GM21576 (cell line): ENCODE results near the gene SPAAR.
"Not testable (repeated sequence)": the region's sequence is repeated elsewhere in the genome, so short reads cannot be mapped to it uniquely, and the experiment has no call there.

ENCODE experiments used
- ATAC-seq: cut with Tn5 transposase; IDR thresholded peaks from one replicate; pipeline ENCODE4 v1.9.1; 2021; ENCODE audit warnings: mild to moderate bottlenecking, moderate library complexity; ENCODE audit not compliant: unreplicated experiment

The SPAAR gene

DNA sequence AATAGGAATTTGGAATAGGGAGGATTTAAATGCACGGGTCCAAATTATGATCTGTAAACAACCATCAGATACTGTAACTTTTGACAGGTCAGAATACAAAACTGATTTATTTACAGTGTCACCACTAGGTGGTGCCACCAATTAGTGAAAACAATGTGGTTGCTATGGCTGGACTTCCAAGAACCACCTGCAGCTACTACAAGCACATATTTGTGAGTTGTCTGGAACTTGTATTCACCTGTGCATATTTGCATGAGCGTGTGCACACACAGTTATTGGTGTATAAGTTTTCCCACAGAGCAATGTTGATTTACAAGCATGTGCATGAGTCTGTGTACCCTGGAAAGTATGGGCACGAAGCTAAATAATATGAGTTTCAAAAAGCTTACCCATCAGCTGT is 6.2 kb upstream of the SPAAR start:
- no peak for ATAC-seq

DNA sequence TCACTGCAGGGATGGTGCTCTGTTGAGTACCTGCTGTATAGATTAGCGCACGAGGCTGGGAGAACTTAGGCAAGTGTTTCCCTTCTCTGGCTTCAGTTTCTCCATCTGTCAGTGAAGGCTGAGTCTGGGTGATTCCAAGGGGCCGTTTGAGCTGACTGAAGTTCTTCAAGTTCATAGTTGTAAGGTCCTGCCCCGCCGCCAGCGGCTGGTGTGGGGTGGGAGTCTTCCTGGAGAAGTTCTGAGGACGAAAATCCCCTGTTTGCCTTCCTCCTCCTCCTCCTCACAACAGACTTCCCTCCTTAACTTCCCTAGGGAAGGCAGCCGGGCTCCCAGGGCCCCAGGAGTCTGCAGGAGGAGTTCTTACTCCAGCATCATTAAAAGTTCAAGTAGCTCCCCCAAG is 5.0 kb upstream of the SPAAR start:
- no peak for ATAC-seq

DNA sequence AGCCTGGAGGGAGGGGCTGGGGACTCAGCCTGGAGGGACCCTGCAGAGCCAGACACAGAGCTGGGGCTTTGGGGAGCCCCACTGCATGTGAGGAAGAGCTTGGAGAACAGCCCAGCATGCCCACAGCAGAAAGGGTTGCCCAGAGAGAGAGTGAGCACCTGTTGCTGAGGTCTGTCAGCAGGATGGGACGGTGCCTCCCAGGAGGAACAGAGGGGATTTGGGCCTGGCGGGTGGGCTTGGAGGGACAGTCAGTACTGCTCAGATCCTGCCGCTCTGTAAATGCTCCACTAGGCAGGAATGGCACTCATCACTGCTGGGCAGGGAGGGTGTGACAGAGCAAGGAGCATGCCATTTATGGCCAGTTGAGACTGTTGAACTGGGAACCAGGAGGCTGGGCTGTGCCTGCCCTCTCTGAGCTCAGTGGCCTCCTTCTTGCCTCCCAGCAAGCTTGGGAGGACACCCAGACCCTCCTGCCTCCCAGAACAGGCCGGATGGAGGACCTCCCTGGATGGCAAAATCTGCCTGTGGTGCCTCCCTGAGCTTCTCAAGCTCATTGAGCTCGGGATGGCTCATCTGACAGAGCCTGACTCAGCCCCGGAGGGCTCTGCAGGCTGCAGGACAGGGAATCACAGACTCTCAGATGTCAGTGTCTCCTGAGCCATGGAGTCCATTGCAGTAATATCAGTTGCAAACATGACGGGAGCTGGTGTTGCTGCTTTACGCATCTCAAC is 4.1 kb upstream of the SPAAR start:
- ATAC-seq = no peak

GRCh38 chr9:35905912-35906679 is 3.2 kb upstream of the SPAAR start, which contains the start of gene HRCT1:
HRCT1 (plus strand) TSS chr9:35906202; CDS start chr9:35906288, 86 bp downstream.
- ATAC-seq = no peak

- ATAC-seq = no peak
Observed at GRCh38 chr9:35906923-35907699, 2.2 kb upstream of the SPAAR start.

- ATAC-seq = no peak
Observed at GRCh38 chr9:35907711-35908503, 1.4 kb upstream of the SPAAR start.

DNA sequence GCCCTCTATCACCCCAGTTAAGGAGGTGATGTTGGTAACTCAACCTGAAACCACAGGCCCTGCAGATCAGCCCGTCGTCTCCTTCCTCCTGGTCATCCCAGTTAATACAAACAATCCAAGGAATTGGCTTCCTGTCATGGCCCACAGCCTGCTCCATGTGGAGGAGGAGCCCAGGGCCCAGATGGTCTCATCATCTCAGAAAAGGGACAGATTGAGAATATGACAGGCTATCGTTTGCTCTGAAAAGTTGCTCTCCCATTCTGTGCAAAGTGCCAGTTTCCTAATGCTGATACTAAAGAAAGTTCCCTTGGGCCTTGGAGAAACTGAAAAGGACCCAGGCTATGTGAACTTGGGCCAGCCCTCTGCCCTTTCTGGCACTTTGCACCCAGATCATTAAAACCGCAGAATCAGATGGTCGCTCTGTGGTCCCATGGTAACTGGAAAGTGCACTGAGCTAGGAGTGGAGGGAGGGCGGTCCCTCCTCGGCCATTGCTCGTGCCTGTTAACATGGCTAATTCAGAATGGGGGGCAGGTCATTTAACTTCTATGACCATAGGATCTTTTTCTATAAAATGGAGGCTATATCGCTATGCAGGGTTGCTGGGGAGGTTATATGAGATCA is 675 bp upstream of the SPAAR start:
- no peak for ATAC-seq

DNA sequence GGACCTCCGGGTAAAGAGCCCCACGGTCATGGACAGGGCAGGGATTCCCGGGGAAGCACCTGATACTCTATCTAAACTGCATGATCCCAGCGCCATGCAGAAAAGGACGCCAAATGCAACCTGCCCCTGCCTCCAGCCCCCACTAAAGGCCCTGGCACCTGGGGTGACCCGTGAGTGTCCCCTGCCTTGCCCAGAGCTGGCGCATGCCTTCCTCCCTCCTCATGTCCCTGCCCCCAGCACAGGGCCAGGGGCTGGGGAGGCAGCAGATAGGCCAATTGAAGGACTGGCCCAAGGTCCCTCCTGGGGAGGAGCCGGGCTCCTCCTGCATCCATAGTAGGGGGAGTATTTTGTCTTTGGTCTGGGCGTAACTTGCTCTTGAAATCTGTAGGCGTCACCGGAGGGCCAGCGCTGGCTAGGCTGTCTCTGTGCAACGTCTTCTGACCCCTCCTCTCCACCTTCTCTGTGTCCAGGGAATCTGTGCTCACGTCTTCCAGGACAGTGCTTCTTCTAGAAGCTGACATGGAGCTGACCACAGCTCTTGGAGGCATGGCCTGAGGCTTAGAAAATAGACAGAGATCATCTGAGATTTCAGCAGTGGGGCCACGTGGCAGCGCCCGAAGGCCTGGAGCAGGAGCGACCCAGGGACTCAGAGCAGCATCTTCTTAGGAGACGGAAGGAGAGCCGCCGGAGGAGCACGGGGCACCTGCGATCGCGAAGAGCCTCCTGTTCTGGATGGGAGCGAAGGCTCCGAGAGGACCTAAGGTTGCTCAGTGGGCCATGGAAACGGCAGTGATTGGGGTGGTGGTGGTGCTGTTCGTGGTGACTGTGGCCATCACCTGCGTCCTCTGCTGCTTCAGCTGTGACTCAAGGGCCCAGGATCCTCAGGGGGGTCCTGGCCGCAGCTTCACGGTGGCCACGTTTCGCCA is 660 bp downstream of the SPAAR start:
- no peak for ATAC-seq

GRCh38 chr9:35910613-35911359 is 1.5 kb downstream of the SPAAR start:
- no peak for ATAC-seq

- ATAC-seq = no peak
Observed at GRCh38 chr9:35911690-35912089, 2.4 kb downstream of the SPAAR start.

- no peak for ATAC-seq
Observed at GRCh38 chr9:35912791-35913400, 3.6 kb downstream of the SPAAR start.

DNA sequence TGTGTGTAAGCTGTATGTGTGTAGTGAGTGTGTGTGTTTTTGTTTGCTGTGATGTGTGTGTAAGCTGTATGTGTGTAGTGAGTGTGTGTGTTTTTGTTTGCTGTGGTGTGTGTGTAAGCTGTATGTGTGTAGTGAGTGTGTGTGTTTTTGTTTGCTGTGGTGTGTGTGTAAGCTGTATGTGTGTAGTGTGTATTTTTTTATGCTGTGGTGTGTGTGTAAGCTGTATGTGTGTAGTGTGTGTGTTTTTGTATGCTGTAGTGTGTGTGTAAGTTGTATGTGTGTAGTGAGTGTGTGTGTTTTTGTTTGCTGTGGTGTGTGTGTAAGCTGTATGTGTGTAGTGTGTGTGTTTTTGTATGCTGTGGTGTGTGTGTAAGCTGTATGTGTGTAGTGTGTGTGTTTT is 4.1 kb downstream of the SPAAR start:
- ATAC-seq = not testable (repeated sequence)

- no peak for ATAC-seq
Observed at GRCh38 chr9:35914301-35914807, 5.1 kb downstream of the SPAAR start.

- ATAC-seq = no peak
Observed at GRCh38 chr9:35915681-35916294, 6.5 kb downstream of the SPAAR start.

GRCh38 chr9:35917261-35917660 is 8.0 kb downstream of the SPAAR start:
- ATAC-seq = no peak

- no peak for ATAC-seq
Observed at GRCh38 chr9:35918780-35919179, 9.5 kb downstream of the SPAAR start.

GRCh38 chr9:35919212-35920008 is 10.1 kb downstream of the SPAAR start:
- ATAC-seq = no peak
